NOMO-1 (cell line): ENCODE data around the gene RADIL.
"Not testable (repeated sequence)": the region's sequence is repeated elsewhere in the genome, so short reads cannot be mapped to it uniquely, and the experiment has no call there.

Source experiments
- DNase-seq, 2 experiments: peaks; one replicate each; lab custom pipeline; 2025; ENCODE audit not compliant: unreplicated experiment in 2 of 2; lab: John Stamatoyannopoulos, UW

RADIL gene

DNA sequence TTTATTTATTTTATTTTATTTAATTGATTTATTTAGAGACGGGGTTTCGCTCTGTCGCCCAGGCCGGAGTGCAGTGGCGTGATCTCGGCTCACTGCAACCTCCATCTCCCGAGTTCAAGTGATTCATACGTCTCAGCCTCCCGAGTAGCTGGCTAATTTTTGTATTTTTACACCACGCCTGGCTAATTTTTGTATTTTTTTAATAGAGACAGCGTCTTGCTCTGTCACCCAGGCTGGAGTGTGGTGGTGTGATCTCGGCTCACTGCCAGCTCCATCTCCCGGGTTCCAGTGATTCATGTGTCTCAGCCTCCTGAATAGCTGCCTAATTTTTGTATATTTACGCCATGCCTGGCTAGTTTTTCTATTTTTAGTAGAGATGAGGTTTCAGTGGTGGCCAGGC, 73.8 kb downstream of the RADIL start:
- no peak for DNase-seq

DNA sequence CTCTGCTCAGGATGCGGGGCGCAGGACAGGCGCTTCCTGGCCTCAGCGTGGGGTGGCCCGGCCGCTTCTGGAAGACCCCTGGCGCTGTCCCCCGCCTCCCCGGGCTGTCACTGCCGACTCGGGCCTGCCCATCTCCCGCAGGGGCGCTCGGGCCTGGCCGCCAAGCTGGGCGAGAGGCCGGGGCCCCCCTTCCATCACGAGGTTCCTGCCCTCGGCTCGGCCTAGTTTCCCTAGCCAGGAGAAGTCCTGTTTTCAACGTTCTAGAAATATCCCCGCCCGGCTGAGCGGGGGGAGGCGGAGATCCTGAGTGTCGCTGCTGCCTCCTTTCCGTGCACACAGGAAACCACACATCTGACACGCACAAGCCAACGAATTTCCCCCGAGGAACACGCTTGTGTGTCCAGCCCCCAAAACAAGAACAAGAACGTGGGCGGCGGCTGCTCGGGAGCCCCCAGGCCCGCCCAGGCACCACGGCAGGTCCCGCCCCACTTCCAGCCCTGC, 74.4 kb downstream of the RADIL start:
- no peak for DNase-seq

DNA sequence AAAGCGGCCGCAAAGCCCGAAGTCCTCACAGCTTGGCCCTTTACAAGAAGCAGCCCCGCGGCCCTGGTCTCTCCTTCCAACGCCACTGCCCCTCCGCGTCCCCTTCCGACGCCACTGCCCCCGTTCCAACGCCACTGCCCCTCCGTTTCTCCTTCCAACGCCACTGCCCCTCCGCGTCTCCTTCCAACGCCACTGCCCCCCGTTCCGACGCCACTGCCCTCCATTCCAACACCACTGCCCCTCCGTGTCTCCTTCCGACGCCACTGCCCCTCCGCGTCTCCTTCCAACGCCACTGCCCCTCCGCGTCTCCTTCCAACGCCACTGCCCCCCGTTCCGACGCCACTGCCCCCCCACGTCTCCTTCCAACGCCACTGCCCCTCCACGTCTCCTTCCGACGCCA, 75.0 kb downstream of the RADIL start:
- no peak for DNase-seq

DNA sequence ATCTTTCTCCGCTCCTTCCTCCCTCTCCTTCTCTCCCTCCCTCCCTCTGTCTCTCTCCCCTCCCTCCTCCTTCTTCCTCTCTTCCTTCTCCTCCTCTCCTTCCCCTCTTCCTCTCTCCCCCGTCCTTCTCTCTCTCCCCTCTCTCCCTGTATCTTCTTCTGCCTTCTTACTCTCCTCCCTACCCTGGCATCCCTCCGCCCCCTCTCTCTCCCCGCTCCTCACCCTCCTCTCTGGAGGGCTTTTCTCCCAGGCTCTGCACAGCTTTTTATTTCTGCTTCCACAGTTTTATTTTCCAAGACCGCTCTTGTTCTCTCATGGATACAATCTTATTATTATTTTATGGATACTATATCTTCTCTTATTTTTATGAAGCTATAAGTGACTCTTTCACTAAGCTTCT, 75.5 kb downstream of the RADIL start:
- no peak for DNase-seq

DNA sequence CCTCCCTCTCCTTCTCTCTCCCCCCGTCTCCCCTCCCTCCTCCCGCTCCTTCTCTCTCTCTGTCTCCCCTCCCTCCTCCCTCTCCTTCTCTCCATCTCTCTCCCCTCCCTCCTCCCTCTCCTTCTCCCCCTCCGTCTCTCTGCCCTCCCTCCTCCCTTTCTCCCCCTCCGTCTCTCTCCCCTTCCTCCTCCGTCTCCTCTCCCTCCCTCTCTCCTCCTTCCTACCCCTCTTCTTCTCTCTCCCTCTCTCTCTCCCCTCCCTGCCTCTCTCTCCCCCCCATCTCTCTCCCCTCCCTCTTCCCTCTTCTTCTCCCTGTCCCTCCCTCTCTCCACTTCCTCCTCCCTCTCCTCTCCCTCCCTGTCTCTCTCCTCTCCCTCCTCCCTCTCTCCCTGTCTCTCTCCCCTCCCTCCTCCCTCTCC, 75.9 kb downstream of the RADIL start:
- no peak for DNase-seq

DNA sequence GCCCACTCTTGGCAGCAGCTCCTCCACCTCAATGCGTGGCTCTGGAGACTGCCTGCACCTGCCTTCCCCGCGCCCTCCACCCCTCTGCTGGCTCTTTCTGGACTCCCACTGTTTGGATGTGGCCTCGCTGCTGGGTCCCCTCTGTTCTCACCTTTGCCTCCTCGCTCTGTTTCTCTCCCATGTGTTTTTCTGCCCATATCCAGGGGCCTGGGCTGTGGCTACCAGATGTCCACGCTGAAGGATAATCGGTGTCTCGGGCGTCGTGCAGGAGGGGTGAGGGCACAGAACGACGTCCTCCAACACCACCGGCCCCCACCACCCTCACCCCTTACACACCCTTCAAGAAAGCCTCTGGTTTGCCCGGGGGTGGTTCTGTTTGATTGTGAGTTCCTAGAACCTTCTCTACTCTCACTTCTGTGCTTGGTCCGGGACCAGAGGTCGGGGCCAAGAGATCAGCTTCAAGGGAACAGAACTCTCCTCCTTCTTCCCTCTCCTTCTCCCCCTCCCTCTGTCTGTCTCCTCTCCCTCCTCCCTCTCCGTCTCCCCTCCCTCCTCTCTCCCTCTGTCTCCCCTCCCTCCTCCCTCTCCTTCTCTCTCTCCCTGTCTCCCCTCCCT, 76.4 kb downstream of the RADIL start:
- DNase-seq = no peak

DNA sequence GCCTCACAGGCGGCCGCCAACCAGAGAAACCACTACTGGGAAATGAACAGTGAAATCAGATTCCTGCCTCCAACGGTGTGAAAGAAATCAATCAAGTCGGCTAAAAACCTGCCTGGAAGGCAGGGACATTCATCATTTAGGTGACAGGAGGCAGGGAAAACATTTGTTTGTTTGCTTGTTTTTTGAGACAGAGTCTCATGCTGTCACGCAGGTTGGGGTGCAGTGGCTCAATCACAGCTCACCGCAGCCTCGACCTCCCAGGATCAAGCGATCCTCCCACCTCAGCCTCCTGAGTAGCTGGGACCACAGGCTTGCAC, 77.6 kb downstream of the RADIL start:
- no peak for DNase-seq

DNA sequence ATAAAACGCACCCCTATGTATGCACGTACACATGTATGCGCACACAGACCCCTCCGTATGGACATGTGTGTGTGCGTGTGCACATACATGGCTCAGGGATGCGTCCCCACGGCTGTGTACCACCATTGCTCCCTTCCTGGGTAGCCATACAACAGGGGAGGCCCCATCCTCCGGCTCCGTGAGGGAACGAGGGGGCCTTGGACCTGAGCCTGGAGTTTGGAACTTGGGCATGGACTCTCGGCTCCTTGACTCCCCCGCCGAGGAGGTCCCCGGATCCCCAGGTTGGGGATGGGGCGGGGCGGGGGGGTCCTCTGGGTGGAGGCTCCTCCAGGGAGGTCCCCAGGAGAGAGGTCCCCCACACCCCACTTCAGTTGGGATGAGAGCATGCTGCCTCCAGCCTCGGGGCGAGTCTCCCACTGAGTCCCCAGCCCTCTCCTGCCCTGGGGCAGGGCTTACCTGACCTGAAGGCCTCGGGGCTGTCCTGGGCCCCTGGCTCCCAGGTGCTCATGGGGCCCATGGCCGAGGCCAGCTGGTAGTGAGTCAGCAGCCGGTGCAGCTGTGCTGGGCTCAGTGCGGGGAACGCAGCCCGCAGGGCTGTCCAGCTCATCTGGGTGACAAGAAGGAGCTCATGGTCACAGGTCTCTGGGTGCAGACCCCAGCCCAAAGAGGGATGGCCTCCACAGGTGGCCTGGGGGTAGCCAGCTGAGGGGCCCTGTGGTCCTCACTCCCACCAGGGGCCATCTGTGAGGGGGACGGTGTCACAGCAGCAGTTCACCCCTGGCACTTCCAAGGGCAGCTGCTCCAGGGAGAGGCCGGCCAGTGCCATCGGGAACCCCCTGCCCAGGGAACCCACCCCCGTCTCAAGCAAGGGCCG, 78.2 kb downstream of the RADIL start:
- DNase-seq = no peak

DNA sequence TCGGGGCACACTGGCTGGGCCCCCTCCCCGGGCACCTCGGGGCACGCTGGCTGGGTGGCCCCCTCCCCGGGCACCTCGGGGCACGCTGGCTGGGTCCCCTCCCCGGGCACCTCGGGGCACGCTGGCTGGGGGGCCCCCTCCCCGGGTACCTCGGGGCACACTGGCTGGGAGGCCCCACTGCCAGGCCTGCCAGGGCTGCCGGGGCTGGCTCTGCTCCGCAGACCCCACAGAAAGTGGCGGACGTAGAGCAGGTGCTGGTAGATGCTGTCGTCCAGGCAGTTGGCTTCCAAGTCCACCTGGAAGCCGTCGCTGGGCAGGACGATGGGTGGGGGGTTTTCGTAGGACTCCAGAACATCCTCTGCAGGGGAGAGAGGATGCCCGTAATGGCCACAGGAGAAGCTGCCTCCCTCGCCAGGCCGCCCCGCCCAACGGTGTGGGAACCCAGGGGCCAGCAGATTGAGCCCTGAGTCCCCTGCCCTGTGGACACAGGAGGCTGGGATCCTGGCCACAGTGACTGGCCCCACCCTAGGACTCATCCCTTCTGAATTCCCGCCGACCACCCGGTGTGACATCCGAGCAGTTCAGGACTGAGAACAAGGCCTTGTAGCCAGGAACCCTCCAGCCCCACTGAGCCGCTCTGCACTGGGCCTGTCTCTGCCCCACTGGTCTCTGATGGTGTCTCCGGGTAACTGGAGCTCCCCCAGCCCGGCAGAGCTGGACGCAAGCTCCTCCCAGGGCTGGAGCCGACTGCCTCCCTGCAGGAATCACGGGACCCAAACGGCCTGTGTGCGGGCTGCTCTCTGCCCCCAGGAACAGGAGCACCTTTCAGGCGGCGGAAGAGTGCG, 79.9 kb downstream of the RADIL start:
- DNase-seq = no peak

DNA sequence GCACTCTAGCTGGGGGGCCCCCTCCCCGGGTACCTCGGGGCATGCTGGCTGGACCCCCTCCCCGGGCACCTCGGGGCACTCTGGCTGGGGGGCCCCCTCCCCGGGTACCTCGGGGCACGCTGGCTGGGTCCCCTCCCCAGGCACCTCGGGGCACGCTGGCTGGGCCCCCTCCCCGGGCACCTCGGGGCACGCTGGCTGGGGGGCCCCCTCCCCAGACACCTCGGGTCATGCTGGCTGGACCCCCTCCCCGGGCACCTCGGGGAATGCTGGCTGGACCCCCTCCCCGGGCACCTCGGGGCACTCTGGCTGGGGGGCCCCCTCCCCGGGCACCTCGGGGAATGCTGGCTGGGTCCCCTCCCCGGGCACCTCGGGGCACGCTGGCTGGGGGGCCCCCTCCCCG, 80.9 kb downstream of the RADIL start:
- not testable (repeated sequence) for DNase-seq

DNA sequence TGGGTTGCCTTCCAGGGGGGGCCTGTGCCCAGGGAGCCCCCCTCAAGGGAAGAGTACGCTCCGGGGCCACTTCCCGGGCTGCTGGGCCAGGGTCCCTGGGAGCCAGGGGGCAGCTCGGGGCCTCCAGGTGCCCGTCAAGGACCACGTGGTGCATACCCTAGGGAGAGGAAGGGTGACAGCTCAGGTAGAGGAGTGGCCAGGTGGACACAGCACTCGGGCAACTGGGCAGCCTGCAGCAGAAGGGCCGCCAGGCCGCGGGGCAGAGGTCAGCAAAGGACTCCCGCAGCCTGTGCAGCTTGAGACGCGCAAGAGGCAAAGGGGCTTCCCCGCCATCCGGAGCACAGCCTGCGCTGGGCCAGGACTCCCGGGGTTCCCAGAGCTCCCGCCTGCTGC, 81.7 kb downstream of the RADIL start:
- DNase-seq = no peak

DNA sequence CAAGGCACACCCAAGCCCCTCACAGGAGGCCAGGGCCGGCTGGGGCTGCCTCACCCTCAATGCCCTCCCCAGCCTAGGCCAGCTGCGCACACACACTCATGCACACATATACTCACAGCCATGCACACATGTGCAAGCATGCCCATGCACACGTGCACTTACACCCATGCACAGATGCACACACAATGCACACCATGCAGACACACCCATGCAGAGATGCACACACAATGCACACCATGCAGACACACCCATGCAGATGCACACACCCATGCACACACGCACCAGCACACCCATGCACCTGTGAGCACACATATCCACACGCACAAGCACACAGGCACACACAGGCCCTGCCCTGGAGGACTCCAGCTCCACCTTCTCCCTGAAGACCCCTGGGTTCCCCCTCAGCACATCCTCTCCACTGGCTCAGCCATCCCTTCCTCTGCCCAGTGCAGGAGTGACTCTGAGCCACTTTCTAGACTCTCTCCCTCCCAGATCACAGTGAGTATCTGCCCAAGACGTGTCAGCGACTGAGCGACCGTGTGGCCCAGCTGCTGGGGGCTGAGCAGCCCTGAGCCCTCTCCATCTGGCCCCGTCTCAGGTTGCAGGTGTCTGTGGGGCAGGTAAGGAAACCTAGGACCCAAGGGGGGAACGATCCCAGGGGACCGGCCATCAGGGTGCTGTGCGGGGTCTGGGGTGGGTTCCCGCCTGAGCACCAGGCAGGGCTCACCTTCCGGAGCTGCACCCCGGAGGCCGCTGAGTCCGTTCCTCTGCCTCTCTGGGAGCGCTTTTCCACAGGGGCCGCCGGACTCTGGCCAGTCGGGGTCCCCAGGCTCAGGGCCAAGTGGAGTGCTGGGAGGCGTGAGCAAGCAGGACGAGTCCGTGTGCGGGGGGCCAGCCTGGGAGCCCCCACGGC, 82.3 kb downstream of the RADIL start:
- DNase-seq = no peak

DNA sequence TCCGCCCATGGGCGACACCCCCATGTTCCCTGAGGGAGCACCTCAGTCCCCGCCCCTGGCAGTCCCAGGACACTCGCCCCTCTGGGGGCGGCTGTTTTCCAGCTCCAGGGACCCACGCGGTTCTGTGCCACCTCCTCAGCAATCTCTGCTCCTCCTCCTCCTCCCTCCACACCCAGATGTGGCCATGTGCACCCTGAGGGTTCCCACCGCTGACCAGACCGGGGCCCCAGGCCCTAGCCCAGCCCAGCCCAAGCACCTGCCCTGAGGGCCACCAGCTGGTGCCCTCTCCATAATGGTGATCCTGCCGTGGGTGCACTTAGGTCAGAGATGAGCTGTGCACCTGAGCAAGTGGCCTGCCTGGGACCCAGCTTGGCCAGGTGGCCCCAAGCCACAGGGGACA, 83.0 kb downstream of the RADIL start:
- no peak for DNase-seq

DNA sequence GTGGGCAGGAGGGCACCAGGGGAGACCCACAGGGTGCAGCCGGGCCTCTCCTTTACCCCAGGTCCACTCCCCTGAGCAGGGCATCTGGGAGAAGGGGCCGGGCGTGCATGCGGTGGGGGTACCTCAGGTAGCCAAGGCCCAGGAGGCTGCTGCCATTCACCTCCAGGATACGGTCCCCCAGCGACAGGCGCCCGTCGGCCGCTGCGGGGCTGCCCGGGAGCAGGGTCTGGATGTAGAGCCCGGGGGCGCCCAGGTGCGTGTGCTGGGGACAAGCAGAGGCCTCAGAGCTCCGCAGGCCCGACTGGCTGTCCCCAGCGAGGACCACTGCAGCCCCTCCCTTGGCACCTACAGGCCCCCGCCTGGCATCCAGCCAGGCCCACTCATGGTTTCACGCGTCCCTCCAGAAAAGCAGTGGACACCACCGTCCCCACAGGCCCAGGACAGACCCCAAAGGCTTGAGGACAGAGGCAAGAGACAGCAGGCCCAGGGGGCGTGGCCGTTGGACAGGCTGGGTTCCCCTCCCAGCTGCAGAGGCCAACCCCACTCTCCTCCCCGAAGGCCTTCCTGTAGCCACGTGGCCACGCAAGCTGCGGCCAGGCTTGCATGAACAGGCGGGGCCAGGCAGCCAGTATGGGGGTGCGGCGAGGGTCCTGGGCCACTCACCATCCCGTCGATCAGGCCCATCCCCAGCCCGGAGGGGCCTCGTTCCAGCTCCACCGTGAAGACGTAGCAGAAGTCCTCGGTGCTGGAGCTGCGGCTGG, 83.8 kb downstream of the RADIL start:
- DNase-seq = no peak

DNA sequence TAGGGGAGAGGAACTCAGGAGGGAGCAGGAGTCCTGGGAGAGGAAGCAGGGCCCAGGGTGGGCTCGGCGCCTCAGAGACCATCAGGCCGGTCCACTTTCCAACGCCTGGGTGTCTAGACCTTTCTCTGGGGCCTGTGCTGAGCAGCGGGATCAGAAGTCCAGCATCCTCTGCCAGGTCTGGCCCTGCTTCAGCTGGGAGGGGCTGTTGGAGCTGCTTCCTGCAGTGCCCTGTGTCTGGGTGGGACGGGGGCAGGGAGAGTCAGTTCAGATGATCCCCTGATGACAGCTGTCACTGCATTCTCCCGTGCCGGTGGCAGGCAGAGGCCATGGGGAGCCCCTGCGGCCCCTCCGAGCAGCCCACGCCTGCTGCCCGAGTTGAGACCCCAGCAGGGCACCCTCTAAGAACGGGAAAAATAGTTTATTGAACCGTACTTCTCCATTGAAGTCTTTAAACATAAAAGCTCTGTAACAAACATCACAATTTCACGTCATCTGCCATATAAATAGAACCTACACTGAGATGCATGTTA, 84.7 kb downstream of the RADIL start:
- DNase-seq = no peak

DNA sequence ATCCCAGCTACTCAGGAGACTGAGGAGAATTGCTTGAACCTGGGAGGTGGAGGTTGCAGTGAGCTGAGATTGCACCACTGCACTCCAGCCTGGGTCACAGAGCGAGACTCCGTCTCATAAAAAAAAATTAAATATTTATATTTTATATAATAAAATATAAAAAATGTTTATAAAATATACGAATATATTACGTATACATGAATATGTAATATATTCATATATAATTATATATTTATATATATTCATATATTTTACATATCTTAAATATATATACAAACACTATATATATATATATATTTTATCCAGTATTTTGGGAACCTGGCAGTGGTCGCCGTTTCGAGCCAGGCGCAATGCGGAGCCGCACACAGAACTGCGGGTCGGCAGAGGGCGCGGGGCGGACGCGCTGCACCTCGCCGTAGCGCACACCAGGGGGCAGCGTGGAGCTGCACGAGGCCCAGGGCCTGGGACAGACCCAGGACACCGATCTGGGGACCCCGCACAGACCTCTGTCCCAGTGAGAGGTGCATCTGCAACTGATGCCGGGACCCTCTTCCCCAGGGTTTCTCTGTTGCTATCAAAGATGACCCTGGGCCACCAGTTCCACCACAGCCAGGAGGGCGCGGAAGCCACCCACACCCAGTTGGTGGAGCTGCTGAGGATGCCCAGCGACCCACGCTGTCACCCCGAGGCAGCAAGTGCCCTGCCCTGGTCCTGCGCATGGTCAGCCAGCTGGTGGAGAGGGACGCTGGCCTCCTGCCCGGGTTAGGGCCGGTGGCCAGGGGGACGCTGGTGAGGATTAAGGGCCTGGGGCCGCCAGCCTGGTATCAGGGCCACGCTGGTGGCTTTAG, 85.4 kb downstream of the RADIL start:
- DNase-seq = peak; percentile 15 to 53

DNA sequence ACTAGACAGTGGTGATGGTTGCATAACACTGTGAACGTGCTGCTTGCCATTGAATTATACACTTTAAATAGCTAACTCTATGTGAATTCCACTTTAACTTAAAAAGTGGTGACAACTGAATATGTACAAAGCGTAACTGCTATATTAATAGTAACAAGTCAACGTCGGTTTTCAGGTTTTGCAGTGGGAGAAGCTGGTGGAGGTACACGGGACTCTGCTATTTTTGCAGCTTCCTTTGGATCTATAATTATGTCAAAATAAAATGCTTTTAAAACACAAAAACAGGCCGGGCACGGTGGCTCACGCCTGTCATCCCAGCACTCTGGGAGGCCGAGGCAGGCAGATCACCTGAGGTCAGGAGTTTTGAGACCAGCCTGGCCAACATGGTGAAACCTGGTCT, 87.1 kb downstream of the RADIL start:
- DNase-seq = no peak

DNA sequence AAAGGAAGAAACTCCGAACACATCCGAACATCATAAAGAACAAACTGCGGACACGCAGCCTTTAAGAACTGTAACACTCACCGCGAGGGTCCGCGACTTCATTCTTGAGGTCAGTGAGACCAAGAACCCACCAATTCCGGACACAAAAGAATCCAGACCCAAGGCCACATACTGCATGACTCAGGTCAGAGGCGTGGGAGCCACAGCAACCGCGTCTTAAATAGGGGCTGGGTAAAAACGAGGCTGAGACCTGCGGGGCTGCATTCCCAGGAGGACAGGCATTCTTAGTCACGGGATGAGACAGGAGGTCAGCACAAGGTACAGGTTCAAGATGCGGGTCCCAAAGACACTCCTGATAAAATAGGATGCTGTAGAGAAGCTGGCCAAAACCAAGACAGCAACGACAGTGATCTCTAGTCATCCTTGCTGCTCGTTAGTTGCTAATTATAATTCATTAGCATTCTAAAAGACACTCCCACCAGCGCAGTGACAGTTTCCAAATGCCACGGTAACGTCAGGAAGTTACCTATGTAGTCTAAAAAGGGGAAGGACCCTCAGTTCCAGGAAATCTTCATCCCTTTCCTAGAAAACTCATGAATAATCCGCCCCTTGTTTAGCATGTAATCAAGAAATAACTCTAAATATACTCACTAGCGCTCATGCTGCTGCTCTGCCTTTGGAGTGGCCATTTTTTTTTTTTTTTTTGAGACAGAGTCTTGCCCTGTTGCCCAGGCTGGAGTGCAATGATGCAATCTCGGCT, 88.7 kb downstream of the RADIL start:
- DNase-seq = no peak
